Bone marrow (tissue), 2 donors: Measurements from ENCODE around the gene TMEM87B.
A peak's percentile ranks its signal among the peaks of the same experiment; 100 is the strongest.

Source experiments
- DNase-seq, 2 donors: peaks; one replicate each; lab custom pipeline; 2025; lab: John Stamatoyannopoulos, UW

TMEM87B gene

DNA sequence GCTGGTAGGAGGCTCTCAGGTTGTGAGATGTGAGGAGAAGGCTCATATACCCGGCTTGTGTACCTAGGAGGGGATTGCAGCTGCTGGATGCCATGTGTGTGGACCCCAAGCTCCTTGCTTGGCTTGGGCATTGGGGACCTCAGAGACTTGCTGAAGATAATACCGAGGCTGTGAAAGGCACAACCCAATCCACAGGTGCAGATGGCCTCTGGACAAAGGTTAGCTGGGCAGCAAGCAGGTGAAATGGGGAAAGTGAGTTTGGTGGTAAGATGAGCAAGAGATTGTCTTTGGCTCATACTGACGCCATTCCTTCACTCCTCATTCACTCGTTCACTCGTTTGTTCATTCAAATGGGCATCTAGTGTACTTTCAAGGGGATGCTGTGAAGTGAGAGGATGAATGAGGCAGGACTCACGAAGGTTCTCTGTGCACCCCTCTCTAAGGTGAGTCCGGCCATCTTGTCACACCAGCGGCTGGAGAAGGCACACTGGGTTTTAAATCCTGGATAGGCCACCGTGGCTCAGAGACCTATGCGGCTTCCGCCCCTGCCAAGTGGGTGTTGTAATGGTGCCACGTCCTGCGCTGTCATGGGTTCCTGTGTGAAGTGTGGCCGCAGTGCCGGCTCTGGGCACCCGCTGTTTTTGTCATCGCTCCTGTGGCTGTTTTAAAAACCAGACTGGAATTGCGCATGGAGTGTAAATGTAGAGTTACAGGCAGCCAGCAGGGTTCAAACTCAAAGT is 96.8 kb downstream of the TMEM87B start:
- DNase-seq, result no peak

GRCh38 chr2:112152476-112153178 is 97.6 kb downstream of the TMEM87B start:
- DNase-seq, result no peak

- DNase-seq, result no peak
Observed at GRCh38 chr2:112153179-112153490, 98.1 kb downstream of the TMEM87B start.

GRCh38 chr2:112153501-112153900 is 98.4 kb downstream of the TMEM87B start:
- DNase-seq, result no peak

DNA sequence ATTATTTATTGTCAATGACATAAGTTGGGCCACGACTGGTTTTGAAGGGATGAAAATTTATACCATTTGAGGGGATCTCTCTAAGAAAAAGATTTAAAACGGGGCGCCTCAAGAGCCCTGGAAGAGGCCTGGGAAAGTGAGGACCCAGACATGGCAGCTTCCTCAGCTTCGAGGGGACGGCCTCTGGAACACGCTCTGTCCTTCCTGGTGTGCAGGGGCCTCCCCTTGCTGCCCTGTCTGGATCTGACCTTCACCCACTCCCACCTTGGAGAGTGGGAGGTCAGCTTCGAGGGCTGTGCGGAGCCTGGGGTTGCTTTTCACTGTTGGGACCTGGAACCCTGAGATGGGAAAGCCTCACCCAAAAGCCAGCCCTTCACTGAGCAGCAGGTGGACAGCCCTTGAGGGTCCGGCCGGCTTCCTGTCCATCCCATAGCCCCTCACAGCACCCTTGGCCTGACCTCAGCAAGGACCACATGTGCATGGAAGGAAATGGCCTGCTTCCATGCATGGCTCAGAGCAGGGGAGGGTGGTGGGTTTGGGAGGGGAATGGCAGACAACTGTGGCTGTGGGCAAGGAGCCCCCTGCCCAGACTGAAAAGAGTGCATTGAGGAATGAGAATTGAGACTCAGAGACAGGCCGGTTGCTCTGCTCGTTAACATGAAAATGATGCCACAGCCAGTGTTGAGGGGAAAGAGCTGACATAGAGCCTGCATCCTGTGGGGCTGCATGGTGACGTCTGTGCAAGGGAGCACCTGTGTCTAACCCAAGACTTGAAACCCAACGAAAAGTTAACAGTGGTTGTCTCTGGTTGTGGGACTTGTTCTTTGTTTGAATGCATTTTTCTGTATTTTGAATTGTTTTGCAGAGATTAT is 99.4 kb downstream of the TMEM87B start:
- no peak for DNase-seq

- DNase-seq, result peak in 1 of 2 donors; percentile 30
Observed at GRCh38 chr2:112155331-112156151, 100.5 kb downstream of the TMEM87B start.

DNA sequence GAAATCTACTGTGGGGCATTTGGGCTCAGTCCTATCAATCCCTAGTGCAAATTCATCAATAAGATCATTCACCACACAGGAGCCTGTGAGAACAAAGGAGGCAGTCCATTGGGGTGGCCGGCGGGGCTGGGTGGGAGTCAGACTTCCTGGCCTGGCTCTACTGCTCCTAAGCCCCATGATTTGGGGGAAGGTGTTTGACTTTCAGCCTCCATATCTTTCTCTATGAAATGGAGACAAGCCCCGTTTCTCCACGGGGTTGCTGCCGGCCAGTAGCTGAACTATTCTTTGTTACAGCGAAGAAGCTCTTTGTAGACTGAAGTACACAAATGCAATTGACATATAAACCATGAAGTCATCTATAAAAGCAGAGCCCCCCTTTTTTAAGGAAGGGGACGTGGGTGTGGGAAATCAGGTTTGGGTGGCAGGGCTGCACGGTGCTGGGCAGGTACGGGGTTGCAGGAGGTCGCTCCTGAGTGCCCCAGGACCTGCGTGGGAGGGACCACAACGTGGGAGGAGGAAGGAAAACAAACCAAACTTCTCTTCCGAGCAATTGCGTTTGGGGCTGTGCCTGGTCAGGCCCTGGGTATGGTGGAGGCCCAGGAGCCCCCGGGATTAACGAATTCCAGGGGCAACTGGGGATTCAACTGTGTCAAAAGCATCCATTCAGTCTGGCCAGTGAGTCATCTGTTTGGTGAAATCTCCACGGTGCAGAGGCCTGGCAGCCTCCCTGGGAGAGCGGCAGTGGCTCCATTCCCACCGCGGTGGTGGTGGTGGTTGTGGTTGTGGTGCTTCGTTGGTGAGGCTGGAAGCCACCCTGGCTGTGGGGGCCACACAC is 101.3 kb downstream of the TMEM87B start:
- DNase-seq, result no peak

DNA sequence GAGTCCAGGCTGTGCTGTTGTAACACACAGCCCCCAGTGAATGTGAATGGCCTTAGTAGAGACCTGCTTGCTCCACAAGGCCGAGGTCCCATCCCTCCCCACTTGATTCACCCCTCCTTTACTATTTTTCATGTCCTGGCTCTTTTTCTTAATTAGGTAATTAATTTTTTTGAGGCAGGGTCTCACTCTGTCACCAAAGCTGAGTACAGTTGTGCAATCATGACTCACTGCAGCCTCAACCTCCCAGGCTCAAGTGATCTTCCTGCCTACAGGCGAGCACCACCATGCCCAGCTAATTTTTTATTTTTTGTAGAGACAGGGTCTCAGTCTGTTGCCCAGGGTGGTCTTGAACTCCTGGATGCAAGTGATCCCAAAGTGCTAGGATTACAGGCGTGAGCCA is 102.4 kb downstream of the TMEM87B start:
- no peak for DNase-seq

DNA sequence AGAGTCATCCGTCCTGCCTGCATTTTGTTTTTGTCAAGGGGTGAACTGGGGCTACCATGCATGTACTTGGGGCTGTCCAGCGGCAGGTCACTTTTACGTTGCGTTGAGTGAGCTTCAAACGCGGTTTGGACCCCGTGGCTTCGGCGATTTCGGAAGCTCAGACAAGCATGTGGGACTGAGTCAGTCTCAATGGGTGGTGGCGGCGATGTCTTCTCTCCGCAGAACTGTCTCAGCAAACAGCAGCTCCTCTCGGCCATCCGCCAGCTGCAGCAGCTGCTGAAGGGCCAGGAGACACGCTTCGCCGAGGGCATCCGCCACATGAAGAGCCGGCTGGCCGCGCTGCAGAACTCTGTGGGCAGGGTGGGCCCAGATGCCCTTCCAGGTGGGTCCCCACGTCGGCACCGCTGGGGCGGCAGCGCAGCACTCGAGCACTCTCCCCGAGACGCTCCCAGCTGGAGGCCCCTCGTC is 104.4 kb downstream of the TMEM87B start:
- DNase-seq, result no peak

GRCh38 chr2:112160283-112161250 is 105.5 kb downstream of the TMEM87B start:
- DNase-seq, result no peak

- no peak for DNase-seq
Observed at GRCh38 chr2:112161431-112162145, 106.5 kb downstream of the TMEM87B start.

DNA sequence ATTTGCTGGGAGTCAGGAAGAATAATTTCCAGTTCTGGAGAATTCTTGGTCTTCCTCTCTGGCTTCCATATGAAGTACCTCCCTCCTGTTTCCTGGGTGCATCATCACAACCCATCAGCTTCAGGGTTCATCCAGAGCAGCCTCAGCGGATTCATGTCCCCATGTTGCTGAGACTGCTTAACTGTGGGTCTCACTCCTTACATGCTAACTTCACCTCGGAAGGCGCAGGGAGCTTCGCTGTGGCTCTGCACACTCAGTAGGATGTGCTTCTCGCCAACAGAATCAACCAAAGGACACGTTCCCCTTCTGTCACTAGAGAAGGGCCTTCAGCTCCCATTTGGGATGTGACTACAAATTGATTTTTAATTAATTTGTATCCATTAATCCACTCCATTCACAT is 107.3 kb downstream of the TMEM87B start:
- no peak for DNase-seq

GRCh38 chr2:112162956-112163355 is 107.9 kb downstream of the TMEM87B start:
- no peak for DNase-seq

DNA sequence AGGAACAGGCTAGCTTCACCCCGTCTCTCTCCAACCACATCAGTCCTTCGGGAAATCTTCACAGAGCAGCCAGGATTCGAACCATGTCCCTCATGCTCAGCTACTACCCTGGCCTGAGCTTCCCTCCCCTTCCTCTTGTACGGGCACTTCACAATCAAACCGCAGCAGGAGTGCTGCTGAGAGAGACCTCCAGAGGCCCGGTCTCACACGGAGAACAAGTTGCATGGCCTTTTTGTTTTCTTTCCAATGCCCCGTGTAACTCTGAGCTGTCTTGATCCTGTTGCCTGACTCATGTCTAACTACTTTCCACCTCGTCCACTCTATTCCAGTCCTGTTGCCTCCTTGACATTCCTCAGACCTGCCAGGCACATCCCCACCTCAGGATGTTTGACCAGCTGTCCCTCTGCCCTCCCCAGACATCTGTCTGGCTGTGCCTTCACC is 108.5 kb downstream of the TMEM87B start:
- DNase-seq, result no peak

DNA sequence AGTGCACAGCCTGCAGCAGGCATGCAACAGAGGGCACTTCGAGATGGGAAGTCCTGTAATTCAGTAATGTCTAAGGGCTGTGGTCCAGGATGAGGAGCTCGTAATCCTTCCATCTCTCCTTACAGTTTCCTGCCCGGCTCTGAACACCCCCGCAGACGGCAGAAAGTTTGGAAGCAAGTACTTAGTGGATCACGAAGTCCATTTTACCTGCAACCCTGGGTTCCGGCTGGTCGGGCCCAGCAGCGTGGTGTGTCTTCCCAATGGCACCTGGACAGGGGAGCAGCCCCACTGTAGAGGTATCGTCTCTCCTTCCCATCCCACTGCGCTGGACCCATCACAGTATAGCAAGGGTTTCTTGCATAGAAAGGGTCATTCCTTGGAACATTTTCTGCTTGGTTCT is 109.8 kb downstream of the TMEM87B start:
- DNase-seq, result no peak

GRCh38 chr2:112165296-112165695 is 110.2 kb downstream of the TMEM87B start:
- no peak for DNase-seq

GRCh38 chr2:112166806-112167499 is 111.9 kb downstream of the TMEM87B start:
- no peak for DNase-seq

GRCh38 chr2:112168422-112169124 is 113.5 kb downstream of the TMEM87B start:
- no peak for DNase-seq
